HEK293 (cell line): ENCODE data around the gene MRPL51.

Experiments used
- CTCF ChIA-PET: fragments of 350-600 bp; formaldehyde crosslinking; extraction: SDS; loops from one replicate; lab custom pipeline; 2021; ENCODE audit warnings: antibody characterized with exemption; lab: Yijun Ruan, JAX
- POLR2A ChIA-PET: fragments of 300-600 bp; formaldehyde crosslinking; extraction: SDS; loops from one replicate; lab custom pipeline; 2020; ENCODE audit warnings: antibody characterized with exemption, inconsistent platforms; lab: Yijun Ruan, JAX
- H3K27ac ChIP-seq: fragments of 200-500 bp; sonication (Bioruptor generic); 2 replicates; pipeline ENCODE4 v1.5.1; 2014; ENCODE audit warnings: low read depth, low read length, control low read depth, inconsistent platforms; ENCODE audit errors: extremely low read depth
- H3K36me3 ChIP-seq, 2 experiments: fragments of 200-500 bp in 1 of 2; sonication (Bioruptor generic) in 1 of 2; 1 replicate in 1 of 2; 2 replicates in 1 of 2; pipeline ENCODE4 v1.5.1; 2014 to 2017; ENCODE audit warnings: inconsistent platforms in 2 of 2, low read length in 2 of 2; ENCODE audit not compliant: control insufficient read depth in 2 of 2, insufficient read depth in 1 of 2
- H3K4me1 ChIP-seq: fragments of 200-500 bp; sonication (Bioruptor generic); 2 replicates; pipeline ENCODE4 v1.5.1; 2014; ENCODE audit warnings: mild to moderate bottlenecking, low read length, inconsistent platforms; ENCODE audit not compliant: control insufficient read depth, insufficient read depth
- H3K4me3 ChIP-seq: 2 replicates; pipeline ENCODE4 v1.5.1; 2011; ENCODE audit warnings: low read depth, mild to moderate bottlenecking, control low read depth, low read length, moderate library complexity
- H3K9me3 ChIP-seq: fragments of 200-500 bp; sonication (Bioruptor generic); 2 replicates; pipeline ENCODE4 v1.5.1; 2014; ENCODE audit warnings: low read depth, low read length, inconsistent platforms; ENCODE audit not compliant: control insufficient read depth, insufficient read depth
- BCL11B ChIP-seq: fragments of 450-650 bp; formaldehyde crosslinking; IDR thresholded peaks from 2 replicates; pipeline ENCODE4 v1.5.1; 2016; ENCODE audit warnings: low read depth, missing biosample characterization, missing genetic modification characterization
- FEZF1 ChIP-seq: fragments of 450-650 bp; formaldehyde crosslinking; IDR thresholded peaks from 2 replicates; pipeline ENCODE4 v1.5.1; 2016; ENCODE audit warnings: missing biosample characterization, missing genetic modification characterization
- GFI1B ChIP-seq: fragments of 450-650 bp; formaldehyde crosslinking; IDR thresholded peaks from 2 replicates; pipeline ENCODE4 v1.5.1; 2016; ENCODE audit warnings: missing biosample characterization, missing genetic modification characterization
- HOXA7 ChIP-seq: sonication (generic); formaldehyde crosslinking; IDR thresholded peaks from 2 replicates; pipeline ENCODE4 v1.8.1; 2022; ENCODE audit warnings: missing genetic modification reagents, borderline replicate concordance
- HOXC10 ChIP-seq: sonication (generic); formaldehyde crosslinking; IDR thresholded peaks from 2 replicates; pipeline ENCODE4 v1.8.1; 2023; ENCODE audit warnings: mild to moderate bottlenecking, missing genetic modification reagents
- HOXD13 ChIP-seq: sonication (generic); formaldehyde crosslinking; IDR thresholded peaks from 2 replicates; pipeline ENCODE4 v1.8.0; 2022; ENCODE audit warnings: missing genetic modification reagents, borderline replicate concordance
- SP2 ChIP-seq: fragments of 450-650 bp; formaldehyde crosslinking; IDR thresholded peaks from 2 replicates; pipeline ENCODE4 v1.5.1; 2016; ENCODE audit warnings: missing biosample characterization, missing genetic modification characterization
- WT1 ChIP-seq: fragments of 450-650 bp; formaldehyde crosslinking; IDR thresholded peaks from 2 replicates; pipeline ENCODE4 v1.5.1; 2016; ENCODE audit warnings: missing biosample characterization, missing genetic modification characterization
- ZBTB17 ChIP-seq: fragments of 450-650 bp; formaldehyde crosslinking; IDR thresholded peaks from 2 replicates; pipeline ENCODE4 v1.5.1; 2016; ENCODE audit warnings: missing biosample characterization, missing genetic modification characterization
- ZNF10 ChIP-seq: fragments of 450-650 bp; formaldehyde crosslinking; IDR thresholded peaks from 2 replicates; pipeline ENCODE4 v1.5.1; 2017; ENCODE audit warnings: missing biosample characterization, missing genetic modification characterization
- ZNF132 ChIP-seq: fragments of 450-650 bp; formaldehyde crosslinking; IDR thresholded peaks from 2 replicates; pipeline ENCODE4 v1.5.1; 2017; ENCODE audit warnings: missing biosample characterization, missing genetic modification characterization, borderline replicate concordance
- ZNF155 ChIP-seq: fragments of 450-650 bp; formaldehyde crosslinking; IDR thresholded peaks from 2 replicates; pipeline ENCODE4 v1.5.1; 2016; ENCODE audit warnings: missing biosample characterization, missing genetic modification characterization
- ZNF175 ChIP-seq: fragments of 450-650 bp; formaldehyde crosslinking; IDR thresholded peaks from 2 replicates; pipeline ENCODE4 v1.5.1; 2016; ENCODE audit warnings: missing biosample characterization, missing genetic modification characterization
- ZNF202 ChIP-seq: fragments of 450-650 bp; formaldehyde crosslinking; IDR thresholded peaks from 2 replicates; pipeline ENCODE4 v1.5.1; 2016; ENCODE audit warnings: missing biosample characterization, missing genetic modification characterization, borderline replicate concordance
- ZNF23 ChIP-seq: fragments of 450-650 bp; formaldehyde crosslinking; IDR thresholded peaks from 2 replicates; pipeline ENCODE4 v1.5.1; 2016; ENCODE audit warnings: missing biosample characterization, missing genetic modification characterization, borderline replicate concordance
- ZNF274 ChIP-seq, 2 experiments: fragments of 200-500 bp in 1 of 2; fragments of 450-650 bp in 1 of 2; sonication (Bioruptor generic) in 1 of 2; formaldehyde crosslinking in 1 of 2; IDR thresholded peaks; 2 replicates each; pipeline versions ENCODE4 v1.5.1 to v1.6.1; 2014 to 2016; ENCODE audit warnings: borderline replicate concordance in 1 of 2, inconsistent platforms in 1 of 2, low read length in 1 of 2, missing biosample characterization in 1 of 2, missing genetic modification characterization in 1 of 2
- ZNF423 ChIP-seq: fragments of 450-650 bp; formaldehyde crosslinking; IDR thresholded peaks from 2 replicates; pipeline ENCODE4 v1.5.1; 2016; ENCODE audit warnings: missing biosample characterization, missing genetic modification characterization
- ZNF521 ChIP-seq: fragments of 450-650 bp; formaldehyde crosslinking; IDR thresholded peaks from 2 replicates; pipeline ENCODE4 v1.5.1; 2017; ENCODE audit warnings: missing biosample characterization, mild to moderate bottlenecking, missing genetic modification characterization
- ZNF555 ChIP-seq: fragments of 450-650 bp; formaldehyde crosslinking; conservative IDR thresholded peaks from 2 replicates; pipeline ENCODE4 v1.5.1; 2017; ENCODE audit warnings: missing biosample characterization, mild to moderate bottlenecking, missing genetic modification characterization, inconsistent platforms
- ZNF561 ChIP-seq: fragments of 450-650 bp; IDR thresholded peaks from 2 replicates; pipeline ENCODE4 v1.5.1; 2018; ENCODE audit warnings: missing biosample characterization, missing genetic modification characterization, borderline replicate concordance
- ZNF580 ChIP-seq: fragments of 450-650 bp; formaldehyde crosslinking; IDR thresholded peaks from 2 replicates; pipeline ENCODE4 v1.5.1; 2016; ENCODE audit warnings: missing biosample characterization, missing genetic modification characterization
- ZNF621 ChIP-seq: fragments of 450-650 bp; formaldehyde crosslinking; IDR thresholded peaks from 2 replicates; pipeline ENCODE4 v1.5.1; 2017; ENCODE audit warnings: missing biosample characterization, missing genetic modification characterization
- ZNF658 ChIP-seq: fragments of 450-650 bp; formaldehyde crosslinking; IDR thresholded peaks from 2 replicates; pipeline ENCODE4; 2016; ENCODE audit warnings: missing biosample characterization, missing genetic modification characterization
- ZNF777 ChIP-seq: fragments of 450-650 bp; formaldehyde crosslinking; IDR thresholded peaks from 2 replicates; pipeline ENCODE4 v1.5.1; 2017; ENCODE audit warnings: missing biosample characterization, missing genetic modification characterization, borderline replicate concordance
- ZSCAN23 ChIP-seq: fragments of 450-650 bp; formaldehyde crosslinking; IDR thresholded peaks from 2 replicates; pipeline ENCODE4 v1.5.1; 2016; ENCODE audit warnings: missing biosample characterization, missing genetic modification characterization
- TF ChIP-seq, protein P1 (sequence below): fragments of 450-650 bp; formaldehyde crosslinking; optimal IDR thresholded peaks from 2 replicates; pipeline ENCODE3; 2016; ENCODE audit warnings: missing biosample characterization, mild to moderate bottlenecking, missing genetic modification characterization
- TF ChIP-seq, protein P2 (sequence below): fragments of 450-650 bp; formaldehyde crosslinking; IDR thresholded peaks from 2 replicates; pipeline ENCODE4 v1.5.1; 2016; ENCODE audit warnings: missing biosample characterization, missing genetic modification characterization

The MRPL51 gene

DNA sequence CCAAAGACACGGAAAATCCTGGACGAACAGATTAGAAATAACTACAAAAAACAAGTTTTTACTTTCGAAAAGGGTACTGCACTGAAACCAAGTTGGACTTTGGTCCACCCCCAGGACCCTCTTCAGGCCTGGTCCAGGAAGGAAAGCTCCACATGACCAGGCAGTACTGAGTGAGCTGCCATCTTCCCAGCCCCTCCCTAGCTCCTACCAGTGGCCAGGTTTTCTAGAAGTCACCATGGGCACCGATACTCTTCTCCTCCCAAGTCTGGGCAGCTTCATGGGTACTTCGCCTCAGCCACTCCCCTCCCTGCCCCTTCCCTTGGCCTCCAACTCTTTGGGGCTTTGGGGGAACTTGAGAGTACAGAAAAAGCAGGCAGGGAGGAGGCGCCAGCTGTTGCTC is 29.2 kb downstream of the MRPL51 start:
- TF ChIP-seq ZSCAN23 (tag by site-specific recombination): no peak
- TF ChIP-seq ZNF658 (tag by site-specific recombination): no peak
- no peak for TF ChIP-seq ZNF10
- TF ChIP-seq, protein P1, sequence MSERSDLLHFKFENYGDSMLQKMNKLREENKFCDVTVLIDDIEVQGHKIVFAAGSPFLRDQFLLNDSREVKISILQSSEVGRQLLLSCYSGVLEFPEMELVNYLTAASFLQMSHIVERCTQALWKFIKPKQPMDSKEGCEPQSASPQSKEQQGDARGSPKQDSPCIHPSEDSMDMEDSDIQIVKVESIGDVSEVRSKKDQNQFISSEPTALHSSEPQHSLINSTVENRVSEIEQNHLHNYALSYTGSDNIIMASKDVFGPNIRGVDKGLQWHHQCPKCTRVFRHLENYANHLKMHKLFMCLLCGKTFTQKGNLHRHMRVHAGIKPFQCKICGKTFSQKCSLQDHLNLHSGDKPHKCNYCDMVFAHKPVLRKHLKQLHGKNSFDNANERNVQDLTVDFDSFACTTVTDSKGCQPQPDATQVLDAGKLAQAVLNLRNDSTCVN: no peak
- TF ChIP-seq ZNF155 (tag by site-specific recombination): no peak
- TF ChIP-seq HOXD13 (CRISPR knock-in tag): no peak
- no peak for TF ChIP-seq ZNF175
- TF ChIP-seq ZNF621 (tag by site-specific recombination): no peak
- no peak for TF ChIP-seq ZNF777 (tag by site-specific recombination)
- TF ChIP-seq ZNF132 (tag by site-specific recombination): no peak
- no peak for TF ChIP-seq HOXC10
- no peak for TF ChIP-seq ZNF274 (IDR thresholded peaks at IDR 0.05; ENCODE audit: low read length)
- TF ChIP-seq ZNF274 (tag by site-specific recombination; IDR thresholded peaks at IDR 0.05; ENCODE audit: borderline replicate concordance): no peak
- no peak for TF ChIP-seq ZNF521 (tag by site-specific recombination)
- no peak for TF ChIP-seq FEZF1 (tag by site-specific recombination)
- TF ChIP-seq ZNF561 (tag by site-specific recombination): no peak
- no peak for TF ChIP-seq ZNF555 (tag by site-specific recombination)
- no peak for TF ChIP-seq WT1 (tag by site-specific recombination)
- Histone ChIP-seq H3K9me3 (no peaks in the 10 kb centered on the region), H3K4me1 (no peaks in the 10 kb centered on the region), H3K4me3 (no peak overlapping the region), H3K27ac (no peak overlapping the region), H3K36me3 (peaks cover 9 to 70% of the 10 kb centered on the region in 2 experiments)
- CTCF ChIA-PET: interaction anchor here (0.6 to 1.7 kb wide), 9 partner anchors 12 to 409 kb away, joined by 3 to 11 read pairs (median 3); partner anchors contain the start of gene TAPBPL
- POLR2A ChIA-PET: interaction anchor here (1.8 kb wide), 1 partner anchor 40 kb away, joined by 4 read pairs; no protein-coding TSS in a partner anchor

DNA sequence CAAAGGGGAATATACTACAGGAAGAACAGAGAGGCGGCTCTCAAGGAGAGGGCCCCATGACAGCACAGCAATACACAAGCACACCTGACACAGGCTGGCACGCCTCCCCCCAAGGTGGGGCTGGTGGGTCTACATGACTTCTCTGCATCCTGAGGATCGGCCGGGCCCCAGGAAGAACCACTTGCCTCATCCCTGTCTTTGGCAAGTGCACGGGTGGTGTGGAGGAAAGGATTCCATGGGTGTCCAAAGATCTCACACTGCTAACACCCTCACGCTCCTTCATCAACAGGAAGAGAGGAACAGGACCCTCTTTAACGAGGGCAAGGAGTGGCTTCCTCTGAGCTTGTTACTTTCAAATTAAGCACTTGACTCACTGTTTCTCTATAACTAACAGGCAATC is 29.8 kb downstream of the MRPL51 start:
- Histone ChIP-seq H3K27ac (no peak overlapping the region), H3K9me3 (no peaks in the 10 kb centered on the region), H3K4me3 (no peak overlapping the region), H3K36me3 (peaks cover 9 to 70% of the 10 kb centered on the region in 2 experiments), H3K4me1 (no peaks in the 10 kb centered on the region)
- ChIA-PET POLR2A (interaction anchor here (1.8 kb wide), 1 partner anchor 39 kb away, joined by 4 read pairs; no protein-coding TSS in a partner anchor), CTCF (interaction anchor here (0.8 to 1.7 kb wide), 8 partner anchors 11 to 268 kb away, joined by 3 to 11 read pairs (median 4); partner anchors contain the start of gene TAPBPL)
- TF ChIP-seq ZBTB17 (tag by site-specific recombination): no peak
- TF ChIP-seq GFI1B (tag by site-specific recombination): no peak
- TF ChIP-seq ZNF580 (tag by site-specific recombination): no peak
- TF ChIP-seq BCL11B (tag by site-specific recombination): no peak
- no peak for TF ChIP-seq HOXC10
- no peak for TF ChIP-seq ZNF202 (tag by site-specific recombination)
- TF ChIP-seq, protein P2, sequence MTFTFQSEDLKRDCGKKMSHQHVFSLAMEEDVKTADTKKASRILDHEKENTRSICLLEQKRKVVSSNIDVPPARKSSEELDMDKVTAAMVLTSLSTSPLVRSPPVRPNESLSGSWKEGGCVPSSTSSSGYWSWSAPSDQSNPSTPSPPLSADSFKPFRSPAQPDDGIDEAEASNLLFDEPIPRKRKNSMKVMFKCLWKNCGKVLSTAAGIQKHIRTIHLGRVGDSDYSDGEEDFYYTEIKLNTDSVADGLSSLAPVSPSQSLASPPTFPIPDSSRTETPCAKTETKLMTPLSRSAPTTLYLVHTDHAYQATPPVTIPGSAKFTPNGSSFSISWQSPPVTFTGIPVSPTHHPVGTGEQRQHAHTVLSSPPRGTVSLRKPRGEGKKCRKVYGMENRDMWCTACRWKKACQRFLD (tag by site-specific recombination): no peak
- no peak for TF ChIP-seq SP2 (tag by site-specific recombination)
- TF ChIP-seq ZNF423 (tag by site-specific recombination): no peak
- no peak for TF ChIP-seq HOXA7 (CRISPR knock-in tag)
- TF ChIP-seq ZNF23 (tag by site-specific recombination): no peak
